Lower leg skin (tissue), 3 donors: Measurements from ENCODE around the gene STIM1.

Experiments used
- CTCF ChIP-seq, 3 donors: fragments of 450-650 bp; IDR thresholded peaks; one replicate each; pipeline ENCODE4 v1.5.1; 2016; ENCODE audit warnings: antibody characterized with exemption in 3 of 3, mild to moderate bottlenecking in 3 of 3, moderate library complexity in 2 of 3
- POLR2A ChIP-seq, 2 donors: fragments of 450-650 bp; IDR thresholded peaks; one replicate each; pipeline ENCODE4 v1.6.1; 2016 to 2017; ENCODE audit warnings: antibody characterized with exemption in 2 of 2, mild to moderate bottlenecking in 1 of 2, moderate library complexity in 1 of 2

GRCh38 chr11:4076774-4077173, 221.3 kb downstream of the STIM1 start:
- TF ChIP-seq POLR2A (IDR thresholded peaks at IDR 0.05) (no peak), CTCF (IDR thresholded peaks at IDR 0.05) (no peak)
